SU-DHL-6 (cell line): ENCODE data around the gene SUMO1.

ENCODE experiments used
- H2AFZ ChIP-seq: fragments of 200-600 bp; sonication (generic); 2 replicates; pipeline ENCODE4 v1.6.1; 2014; ENCODE audit warnings: low read depth, mild to moderate bottlenecking, moderate library complexity, mixed read lengths, antibody characterized with exemption, low read length; ENCODE audit not compliant: severe bottlenecking
- H3F3A ChIP-seq: fragments of 200-600 bp; shearing (Covaris generic); 2 replicates; pipeline ENCODE4 v1.6.0; 2016; ENCODE audit warnings: antibody characterized with exemption, mild to moderate bottlenecking; ENCODE audit not compliant: insufficient read depth
- H3K27ac ChIP-seq: fragments of 200-600 bp; sonication (generic); 2 replicates; pipeline ENCODE4 v1.5.1; 2016; ENCODE audit warnings: low read depth, mild to moderate bottlenecking, low read length, moderate library complexity, mixed read lengths
- H3K27me3 ChIP-seq: fragments of 200-600 bp; sonication (generic), shearing (Covaris generic); 2 replicates; pipeline ENCODE4 v1.6.0; 2014; ENCODE audit warnings: mild to moderate bottlenecking, low read length
- H3K36me3 ChIP-seq: fragments of 200-600 bp; sonication (generic); 2 replicates; pipeline ENCODE4 v1.6.1; 2014; ENCODE audit warnings: mild to moderate bottlenecking, low read length, mixed read lengths
- H3K4me2 ChIP-seq: fragments of 300-600, 200-600 bp; shearing (Covaris generic), sonication (generic); 2 replicates; pipeline ENCODE4 v1.6.0; 2014; ENCODE audit warnings: low read length, low read depth, mild to moderate bottlenecking; ENCODE audit not compliant: poor library complexity, severe bottlenecking
- H3K4me3 ChIP-seq: fragments of 200-600 bp; sonication (generic); 2 replicates; pipeline ENCODE4 v1.5.1; 2014; ENCODE audit warnings: antibody characterized with exemption, low read length, mild to moderate bottlenecking, mixed read lengths; ENCODE audit not compliant: insufficient read depth, poor library complexity, severe bottlenecking
- H3K79me2 ChIP-seq: fragments of 200-600 bp; sonication (generic); 2 replicates; pipeline ENCODE4 v1.6.1; 2014; ENCODE audit warnings: mild to moderate bottlenecking, low read length, moderate library complexity; ENCODE audit not compliant: insufficient read depth
- H3K9ac ChIP-seq: fragments of 200-600 bp; sonication (generic); 2 replicates; pipeline ENCODE4 v1.7.0; 2014; ENCODE audit warnings: mild to moderate bottlenecking, low read length
- H3K9me2 ChIP-seq: fragments of 200-600 bp; sonication (generic); replicated peaks from 2 replicates; pipeline ENCODE4 v1.6.1; 2014; ENCODE audit warnings: low read length; ENCODE audit not compliant: insufficient read depth
- H3K9me3 ChIP-seq: fragments of 200-600 bp; sonication (generic); 2 replicates; pipeline ENCODE4 v1.6.1; 2014; ENCODE audit warnings: low read length, mixed read lengths; ENCODE audit not compliant: insufficient read depth
- H4K20me1 ChIP-seq: fragments of 200-600 bp; sonication (generic); 2 replicates; pipeline ENCODE4 v1.6.1; 2014; ENCODE audit warnings: low read depth, mild to moderate bottlenecking, antibody characterized with exemption, low read length, moderate library complexity, mixed read lengths
- CTCF ChIP-seq: fragments of 200-600 bp; sonication (generic); IDR thresholded peaks from one replicate; pipeline ENCODE4 v1.5.1; 2017; ENCODE audit warnings: antibody characterized with exemption, mild to moderate bottlenecking, low read length, moderate library complexity; ENCODE audit not compliant: insufficient read depth, poor library complexity, severe bottlenecking
- EZH2phosphoT487 ChIP-seq: fragments of 200-600 bp; sonication (generic), shearing (Covaris generic); conservative IDR thresholded peaks from 2 replicates; pipeline ENCODE4 v1.6.1; 2018; ENCODE audit warnings: mild to moderate bottlenecking, antibody characterized with exemption, low read length, moderate library complexity, mixed read lengths

The SUMO1 gene

GRCh38 chr2:202172439-202173211 is 65.8 kb downstream of the SUMO1 start:
- H3K9me2 ChIP-seq, result no peaks in the 10 kb centered on the region
- no peaks in the 10 kb centered on the region for H3K36me3 ChIP-seq
- H2AFZ ChIP-seq, result no peak overlapping the region
- no peaks in the 10 kb centered on the region for H3F3A ChIP-seq
- no peak overlapping the region for H3K4me2 ChIP-seq
- H3K27me3 ChIP-seq, result no peaks in the 10 kb centered on the region
- no peak overlapping the region for H3K9ac ChIP-seq
- H3K9me3 ChIP-seq, result no peaks in the 10 kb centered on the region
- no peaks in the 10 kb centered on the region for H3K79me2 ChIP-seq
- H3K27ac ChIP-seq, result no peak overlapping the region
- no peaks in the 10 kb centered on the region for H4K20me1 ChIP-seq
- no peak overlapping the region for H3K4me3 ChIP-seq
- TF ChIP-seq CTCF (no peak), EZH2phosphoT487 (no peak)

GRCh38 chr2:202171241-202171825 is 67.1 kb downstream of the SUMO1 start:
- H3K4me3 ChIP-seq, result no peak overlapping the region
- TF ChIP-seq EZH2phosphoT487 (no peak), CTCF (no peak)
- H3K27ac ChIP-seq, result no peak overlapping the region
- H3K36me3 ChIP-seq, result no peaks in the 10 kb centered on the region
- no peaks in the 10 kb centered on the region for H3K9me3 ChIP-seq
- no peaks in the 10 kb centered on the region for H3K79me2 ChIP-seq
- H3K4me2 ChIP-seq, result no peak overlapping the region
- H3K9ac ChIP-seq, result no peak overlapping the region
- H3F3A ChIP-seq, result no peaks in the 10 kb centered on the region
- no peaks in the 10 kb centered on the region for H3K9me2 ChIP-seq
- H3K27me3 ChIP-seq, result no peaks in the 10 kb centered on the region
- no peaks in the 10 kb centered on the region for H4K20me1 ChIP-seq
- no peak overlapping the region for H2AFZ ChIP-seq

GRCh38 chr2:202169832-202170424 is 68.5 kb downstream of the SUMO1 start:
- no peaks in the 10 kb centered on the region for H4K20me1 ChIP-seq
- TF ChIP-seq EZH2phosphoT487, result no peak
- no peak for TF ChIP-seq CTCF

More at GRCh38 chr2:202169832-202170424, 68.5 kb downstream of the SUMO1 start:
- H3K9me2 ChIP-seq, result no peaks in the 10 kb centered on the region
- H3K4me2 ChIP-seq, result no peak overlapping the region
- no peaks in the 10 kb centered on the region for H3K27me3 ChIP-seq
- no peak overlapping the region for H3K9ac ChIP-seq
- no peaks in the 10 kb centered on the region for H3K79me2 ChIP-seq
- H3F3A ChIP-seq, result no peaks in the 10 kb centered on the region
- no peaks in the 10 kb centered on the region for H3K36me3 ChIP-seq
- H3K9me3 ChIP-seq, result no peaks in the 10 kb centered on the region
- no peak overlapping the region for H3K27ac ChIP-seq
- H3K4me3 ChIP-seq, result no peak overlapping the region
- no peak overlapping the region for H2AFZ ChIP-seq
